ENCODE data around the gene TTC34.
"Not testable (repeated sequence)": the region's sequence is repeated elsewhere in the genome, so short reads cannot be mapped to it uniquely, and the experiment has no call there.

Gene TTC34

GRCh38 chr1:2812136-2812535 lies 10.6 kb upstream of the TTC34 start:
- DNase-seq: no peak

GRCh38 chr1:2811533-2811918 lies 10.0 kb upstream of the TTC34 start:
- DNase-seq: no peak

- DNase-seq: no peak
Observed at GRCh38 chr1:2810899-2811532, 9.5 kb upstream of the TTC34 start.

GRCh38 chr1:2810281-2810680 lies 8.8 kb upstream of the TTC34 start:
- no peak for DNase-seq

GRCh38 chr1:2809656-2810055 lies 8.2 kb upstream of the TTC34 start:
- DNase-seq: no peak

GRCh38 chr1:2808831-2809605 lies 7.5 kb upstream of the TTC34 start:
- DNase-seq: no peak

- DNase-seq: no peak
Observed at GRCh38 chr1:2808386-2808705, 6.9 kb upstream of the TTC34 start.

- no peak for DNase-seq
Observed at GRCh38 chr1:2807678-2808385, 6.3 kb upstream of the TTC34 start.

- DNase-seq: no peak
Observed at GRCh38 chr1:2807036-2807435, 5.5 kb upstream of the TTC34 start.

- no peak for DNase-seq
Observed at GRCh38 chr1:2806591-2806990, 5.1 kb upstream of the TTC34 start.

- no peak for DNase-seq
Observed at GRCh38 chr1:2805801-2806430, 4.4 kb upstream of the TTC34 start.

- no peak for DNase-seq
Observed at GRCh38 chr1:2804628-2805351, 3.3 kb upstream of the TTC34 start.

- DNase-seq: no peak
Observed at GRCh38 chr1:2803931-2804627, 2.6 kb upstream of the TTC34 start.

- DNase-seq: no peak
Observed at GRCh38 chr1:2803086-2803930, 1.8 kb upstream of the TTC34 start.

- DNase-seq: no peak
Observed at GRCh38 chr1:2802421-2802961, 998 bp upstream of the TTC34 start.

- no peak for DNase-seq
Observed at GRCh38 chr1:2801046-2801445, 447 bp downstream of the TTC34 start.

GRCh38 chr1:2800664-2801045 lies 838 bp downstream of the TTC34 start:
- DNase-seq: no peak

GRCh38 chr1:2799811-2800663 lies 1.5 kb downstream of the TTC34 start:
- no peak for DNase-seq

- DNase-seq: not testable (repeated sequence)
Observed at GRCh38 chr1:2798958-2799357, 2.5 kb downstream of the TTC34 start.

GRCh38 chr1:2797741-2798016 lies 3.8 kb downstream of the TTC34 start:
- DNase-seq: no peak
